Globus pallidus (tissue), 1 donor: ENCODE measurements around the gene GNAQ.
"Not testable (repeated sequence)": the region's sequence is repeated elsewhere in the genome, so short reads cannot be mapped to it uniquely, and the experiment has no call there.

Experiments
- DNase-seq: peaks from one replicate; pipeline ENCODE4 v3.0.0-alpha.2; 2015; ENCODE audit warnings: low spot score

GNAQ gene

GRCh38 chr9:78031444-78031892 is at the start of gene GNAQ:
Gene GNAQ (minus strand): TSS chr9:78031811. CDS start chr9:78031235, 576 bp downstream.
- no peak for DNase-seq

DNA sequence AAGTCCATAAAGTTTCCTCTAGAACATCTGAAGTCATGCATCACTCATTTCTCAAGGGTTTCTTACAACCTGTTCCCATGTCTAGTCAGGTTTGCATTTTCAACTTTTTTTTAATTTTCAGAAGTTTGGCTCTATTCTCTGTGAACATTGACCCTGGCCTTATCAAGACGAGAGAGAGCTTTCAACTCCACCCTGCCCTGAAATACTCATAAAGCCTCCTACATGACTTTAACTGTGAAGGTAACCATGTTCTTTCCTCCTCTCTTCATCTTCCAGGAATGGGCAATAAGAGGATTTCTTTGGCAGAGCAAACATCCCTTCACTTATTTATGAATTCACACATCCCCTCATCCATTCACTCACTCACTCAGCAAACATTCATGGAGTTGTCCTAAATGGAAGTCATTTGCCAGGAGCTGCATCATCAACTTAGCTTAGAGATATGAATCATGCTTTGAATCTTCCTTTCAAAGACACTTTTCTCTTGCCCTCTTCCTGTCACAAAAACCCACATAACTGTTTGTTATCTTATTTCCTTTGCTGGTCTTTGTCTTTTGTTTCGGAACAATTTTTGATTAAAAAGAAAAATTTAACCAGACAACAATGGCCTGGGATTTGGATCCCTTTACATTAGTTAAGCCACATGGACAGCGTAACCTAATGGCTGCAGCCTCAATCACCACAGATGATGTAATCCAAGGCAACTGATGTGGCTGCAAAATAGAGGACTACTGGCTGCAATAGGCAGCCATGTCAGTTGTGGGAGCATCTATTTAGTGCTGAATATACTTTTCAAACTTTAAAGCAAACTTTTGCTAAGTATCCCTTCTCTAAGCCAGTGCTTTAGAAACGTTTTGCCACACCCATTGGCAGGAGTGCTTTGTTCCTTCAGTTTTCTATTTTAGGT is 43.0 kb upstream of the GNAQ start:
- DNase-seq: no peak

DNA sequence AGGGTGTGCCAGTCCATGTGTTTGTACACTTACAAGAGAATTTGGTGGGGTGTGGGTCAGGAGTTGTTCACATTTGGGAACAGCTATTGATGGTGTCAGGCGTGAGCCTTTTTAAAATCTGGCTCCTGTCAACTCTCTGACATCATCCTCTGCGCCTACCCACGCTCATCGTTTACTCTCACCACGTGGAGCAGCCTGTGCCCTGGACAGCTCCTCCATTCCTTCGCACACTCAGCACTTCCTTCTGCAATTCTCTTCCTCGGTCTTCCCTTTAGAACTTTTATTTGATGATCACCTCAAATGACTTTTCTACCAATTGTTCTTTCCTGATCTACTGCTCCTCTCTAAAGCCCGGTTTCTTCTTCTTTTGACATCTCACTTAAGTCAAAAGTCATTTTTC is 42.1 kb upstream of the GNAQ start:
- no peak for DNase-seq

DNA sequence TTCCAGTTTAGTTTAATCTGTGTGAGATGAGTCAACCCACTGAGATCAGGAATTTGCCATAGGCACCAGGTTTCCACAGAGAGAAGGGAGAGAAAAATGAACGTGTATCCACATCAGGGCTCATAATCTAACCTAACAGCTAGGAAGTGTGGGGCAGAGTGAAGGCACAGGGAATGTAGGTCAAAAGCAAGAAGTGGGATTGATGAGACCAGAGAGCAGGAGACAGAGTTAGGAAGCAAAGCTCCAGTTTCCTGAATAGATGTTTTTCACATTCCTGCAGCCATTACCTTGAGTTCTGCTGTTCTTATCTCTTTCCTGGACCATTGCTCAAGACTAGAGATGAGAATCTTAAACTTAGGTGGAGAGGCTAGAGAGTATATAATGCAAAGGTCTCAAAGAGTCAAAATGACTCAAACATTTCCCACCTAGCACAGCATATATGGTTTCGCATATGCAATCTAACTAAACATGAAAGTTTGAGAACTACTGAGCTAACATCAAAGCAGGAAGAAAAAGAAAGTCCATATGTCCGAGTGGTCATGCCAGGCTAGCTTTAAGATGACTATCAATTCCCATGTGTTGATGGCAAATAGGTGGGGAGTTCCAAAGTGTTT is 41.1 kb upstream of the GNAQ start:
- no peak for DNase-seq

DNA sequence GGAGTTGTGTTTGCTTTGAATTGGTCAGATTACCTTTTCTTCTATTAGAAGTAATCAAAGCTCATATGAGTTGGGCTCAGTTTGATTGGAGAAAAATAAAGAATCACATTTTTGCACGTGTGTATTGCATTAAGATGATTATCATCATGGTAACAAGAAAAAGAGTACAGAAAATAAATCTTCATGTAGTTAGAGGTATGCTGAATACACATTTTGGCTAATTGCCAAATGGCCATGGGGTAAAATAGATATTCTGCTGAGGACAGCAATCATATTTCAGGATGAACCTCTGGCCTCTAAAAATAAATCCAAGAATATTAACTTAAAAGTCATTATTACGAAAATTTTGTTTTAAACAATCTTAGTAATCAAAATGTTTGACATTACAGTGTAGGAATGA is 38.9 kb upstream of the GNAQ start:
- no peak for DNase-seq

GRCh38 chr9:78064075-78064474 is 32.5 kb upstream of the GNAQ start:
- DNase-seq: peak; percentile 76

DNA sequence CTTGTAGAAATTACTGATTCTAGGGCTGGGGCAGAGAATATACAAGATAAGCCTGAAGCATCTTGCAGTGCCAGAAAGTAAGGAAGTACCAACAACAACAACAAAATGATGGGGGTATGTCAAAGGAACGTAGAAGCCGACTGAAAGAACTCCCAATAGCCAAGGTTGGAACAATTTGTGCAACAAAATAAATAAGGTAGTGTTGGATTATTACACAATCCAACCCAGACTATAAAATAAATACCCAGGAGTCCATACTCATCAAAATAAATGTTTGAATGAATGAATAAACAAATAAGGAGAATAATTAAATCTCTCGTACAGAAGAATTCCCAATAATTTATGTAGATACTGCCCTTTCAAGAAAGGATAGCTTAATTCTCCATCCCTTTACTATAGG is 31.1 kb upstream of the GNAQ start:
- DNase-seq: no peak

GRCh38 chr9:78054218-78054617 is 22.6 kb upstream of the GNAQ start:
- not testable (repeated sequence) for DNase-seq

DNA sequence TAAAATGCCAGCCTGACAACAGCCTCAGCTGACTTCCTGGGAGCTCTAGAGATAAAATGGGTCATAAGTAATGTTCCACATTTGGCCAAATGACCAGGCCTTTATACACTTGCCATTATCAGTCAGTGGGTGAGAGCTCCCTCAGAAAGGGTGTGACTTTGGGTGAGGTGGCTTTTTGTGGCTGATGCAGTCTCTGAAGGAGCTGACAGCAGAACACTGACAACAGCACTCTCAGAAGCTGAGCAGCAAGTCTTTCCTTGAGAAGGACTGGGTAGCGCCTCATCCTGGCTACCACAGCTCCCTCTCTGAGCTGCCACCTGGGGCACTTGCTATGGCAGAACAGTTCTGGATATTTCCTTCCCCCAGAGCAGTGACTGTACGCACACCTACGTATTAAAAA is 22.0 kb upstream of the GNAQ start:
- DNase-seq: no peak

DNA sequence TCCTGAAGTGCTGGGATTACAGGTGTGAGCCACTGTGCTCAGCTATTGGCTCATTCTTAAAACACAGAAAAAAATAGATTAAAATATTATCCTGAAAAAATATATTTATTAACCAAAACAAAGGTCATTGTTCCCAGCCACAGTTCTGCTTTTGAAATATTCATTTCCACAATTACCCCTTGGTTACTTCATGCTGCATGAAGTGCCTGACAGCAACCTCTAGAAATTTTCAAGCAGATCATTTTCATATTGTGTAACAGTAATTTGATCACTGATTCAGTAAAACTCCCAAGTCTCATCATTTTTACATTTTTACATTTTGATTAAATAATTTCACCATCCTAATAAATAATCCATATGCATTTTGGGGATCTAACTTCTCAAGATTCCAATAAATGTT is 18.8 kb upstream of the GNAQ start:
- no peak for DNase-seq

- DNase-seq: no peak
Observed at GRCh38 chr9:78049484-78049883, 17.9 kb upstream of the GNAQ start.

GRCh38 chr9:78047106-78047505 is 15.5 kb upstream of the GNAQ start:
- DNase-seq: no peak

- DNase-seq: no peak
Observed at GRCh38 chr9:78046112-78046511, 14.5 kb upstream of the GNAQ start.

DNA sequence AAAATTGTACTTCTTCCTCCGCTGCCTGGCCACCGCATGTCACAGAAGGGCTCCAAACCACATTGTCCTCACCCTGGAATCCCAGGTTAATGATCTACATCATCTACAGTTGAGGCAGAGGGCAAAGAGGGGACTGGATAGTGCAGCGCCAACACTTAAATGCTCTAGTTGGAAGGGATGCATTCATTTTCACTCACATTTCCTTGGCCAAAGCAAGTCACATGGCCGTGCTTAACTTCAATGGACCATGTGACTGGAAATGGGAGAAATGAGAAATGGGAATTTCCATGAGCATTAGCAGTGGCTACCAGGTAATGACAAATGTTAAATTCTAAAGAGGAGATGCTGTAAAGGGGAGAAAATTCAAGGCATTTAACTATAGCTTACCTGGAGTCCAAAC is 13.3 kb upstream of the GNAQ start:
- no peak for DNase-seq

DNA sequence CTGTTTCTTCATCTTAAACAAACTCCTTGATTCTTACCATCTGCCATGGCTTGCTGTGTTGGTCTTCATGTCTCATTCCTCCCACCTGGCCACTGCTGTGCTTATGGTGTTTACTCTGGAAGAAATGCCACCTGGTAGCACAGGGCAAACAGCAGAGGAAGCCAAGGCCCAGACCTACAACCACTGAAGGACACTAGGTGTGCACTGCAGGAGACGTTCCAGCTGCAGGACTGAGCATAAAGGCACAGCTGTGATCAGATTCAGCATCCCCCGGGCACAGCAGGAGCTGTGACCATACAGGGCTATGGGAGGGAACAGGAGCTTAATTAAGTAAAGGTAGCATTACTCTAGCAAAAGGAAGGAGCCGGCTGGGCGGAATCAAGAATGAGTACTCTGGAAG is 12.6 kb upstream of the GNAQ start:
- no peak for DNase-seq

GRCh38 chr9:78041971-78042370 is 10.4 kb upstream of the GNAQ start:
- no peak for DNase-seq

GRCh38 chr9:78040726-78041125 is 9.1 kb upstream of the GNAQ start:
- no peak for DNase-seq

- DNase-seq: no peak
Observed at GRCh38 chr9:78038620-78039300, 7.1 kb upstream of the GNAQ start.

- peak; percentile 88 for DNase-seq
Observed at GRCh38 chr9:78035383-78035993, 3.9 kb upstream of the GNAQ start.

- no peak for DNase-seq
Observed at GRCh38 chr9:78033870-78034269, 2.3 kb upstream of the GNAQ start.

GRCh38 chr9:78032730-78033457 is 1.3 kb upstream of the GNAQ start:
- no peak for DNase-seq
